HG03175 (cell line): ENCODE data around the gene FCHSD2.
"Not testable (repeated sequence)": the region's sequence is repeated elsewhere in the genome, so short reads cannot be mapped to it uniquely, and the experiment has no call there.

ENCODE experiments used
- ATAC-seq: cut with Tn5 transposase; IDR thresholded peaks from one replicate; pipeline ENCODE4 v1.9.1; 2021; ENCODE audit warnings: mild to moderate bottlenecking, moderate library complexity; ENCODE audit not compliant: unreplicated experiment

FCHSD2 gene

GRCh38 chr11:73126804-73127480 is 15.2 kb downstream of the FCHSD2 start:
- no peak for ATAC-seq

GRCh38 chr11:73124800-73125199 is 17.3 kb downstream of the FCHSD2 start:
- ATAC-seq: no peak

- ATAC-seq: not testable (repeated sequence)
Observed at GRCh38 chr11:73123892-73124291, 18.2 kb downstream of the FCHSD2 start.

DNA sequence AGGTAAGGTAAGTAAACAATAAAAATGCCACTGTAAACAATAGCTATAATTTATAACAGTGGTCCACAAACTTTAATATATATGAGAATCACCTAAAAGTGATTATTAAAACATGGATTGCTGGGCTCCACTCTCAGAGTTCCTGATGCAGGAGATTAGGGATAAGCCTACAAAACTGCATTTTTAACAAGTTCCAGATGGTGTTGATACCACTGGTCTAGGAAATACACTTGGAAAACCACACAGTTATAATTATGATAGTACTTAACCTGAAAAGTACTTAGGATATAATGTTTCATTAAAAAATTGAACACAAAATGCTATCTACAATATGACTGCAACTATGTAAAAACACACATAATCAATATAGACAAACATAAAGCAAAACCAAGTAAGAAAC is 20.4 kb downstream of the FCHSD2 start:
- ATAC-seq: no peak

DNA sequence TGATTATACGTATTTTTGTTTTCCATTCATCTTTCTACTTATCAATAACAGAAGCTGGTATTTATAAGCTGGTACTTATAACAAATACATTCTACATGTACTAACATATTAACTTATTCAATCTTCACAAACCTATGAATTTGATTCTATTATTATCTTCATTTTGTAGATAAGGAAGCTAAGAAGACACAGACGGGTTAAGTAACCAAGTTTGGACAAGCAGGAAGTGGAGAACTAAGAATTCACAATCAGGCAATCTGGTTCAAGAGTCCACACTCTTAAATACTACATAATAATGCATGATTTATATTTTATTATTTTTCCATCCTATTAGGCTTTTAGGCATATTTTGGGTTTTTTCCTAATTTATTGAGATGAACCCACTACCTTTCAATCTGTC is 25.0 kb downstream of the FCHSD2 start:
- ATAC-seq: no peak

DNA sequence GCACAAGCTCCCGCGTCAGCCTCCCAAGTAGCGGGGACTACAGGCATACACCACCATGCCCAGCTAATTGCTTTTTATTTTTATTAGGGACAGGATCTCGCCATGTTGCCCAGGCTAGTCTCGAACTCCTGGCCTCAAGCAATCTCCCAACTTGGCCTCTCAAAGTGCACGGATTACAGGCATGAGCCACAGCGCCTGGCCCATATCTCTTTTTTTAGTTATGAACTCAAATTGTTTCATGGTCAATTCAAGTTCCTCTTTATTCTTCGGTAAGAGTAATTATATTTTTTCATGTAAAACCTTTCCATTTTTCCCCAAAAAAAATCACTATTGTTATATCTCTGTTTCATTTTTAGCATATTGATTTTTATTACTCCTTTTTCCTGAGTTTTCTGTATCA is 25.5 kb downstream of the FCHSD2 start:
- ATAC-seq: no peak

- no peak for ATAC-seq
Observed at GRCh38 chr11:73114835-73115220, 27.3 kb downstream of the FCHSD2 start.

DNA sequence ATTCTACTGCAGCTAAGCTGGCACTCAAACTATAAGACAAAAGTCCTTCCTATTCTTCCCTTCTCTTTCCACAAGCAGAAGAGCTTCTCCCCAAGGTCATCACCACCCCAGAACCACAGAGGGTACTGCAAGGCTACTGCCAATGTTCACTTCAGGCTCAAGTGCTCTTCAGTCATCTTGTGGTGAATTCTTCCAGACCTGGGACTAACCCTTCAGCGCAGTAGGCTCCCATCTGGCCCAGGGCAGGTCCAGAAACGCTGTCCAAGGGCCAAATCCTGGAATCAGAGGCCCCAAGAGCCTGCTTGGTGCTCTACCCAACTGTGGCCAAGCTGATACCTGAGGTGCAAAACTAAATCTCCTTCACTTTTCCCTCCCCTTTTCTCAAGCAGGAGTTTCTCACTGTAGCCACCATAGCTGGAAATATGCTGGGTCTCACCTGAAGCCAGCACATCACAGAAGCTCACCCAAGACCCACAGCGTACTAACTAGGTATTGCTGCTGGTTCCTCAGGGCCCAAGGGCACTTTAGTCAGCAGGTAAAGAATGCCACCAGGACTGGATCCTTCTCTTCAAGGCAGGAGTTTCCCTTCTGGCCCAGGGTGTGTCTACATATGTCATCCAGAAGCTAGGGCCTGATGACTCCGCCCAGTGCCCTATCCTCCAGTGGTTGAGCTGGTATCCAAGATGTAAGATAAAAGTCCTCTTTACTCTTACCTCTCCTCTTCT is 27.8 kb downstream of the FCHSD2 start:
- ATAC-seq: no peak

DNA sequence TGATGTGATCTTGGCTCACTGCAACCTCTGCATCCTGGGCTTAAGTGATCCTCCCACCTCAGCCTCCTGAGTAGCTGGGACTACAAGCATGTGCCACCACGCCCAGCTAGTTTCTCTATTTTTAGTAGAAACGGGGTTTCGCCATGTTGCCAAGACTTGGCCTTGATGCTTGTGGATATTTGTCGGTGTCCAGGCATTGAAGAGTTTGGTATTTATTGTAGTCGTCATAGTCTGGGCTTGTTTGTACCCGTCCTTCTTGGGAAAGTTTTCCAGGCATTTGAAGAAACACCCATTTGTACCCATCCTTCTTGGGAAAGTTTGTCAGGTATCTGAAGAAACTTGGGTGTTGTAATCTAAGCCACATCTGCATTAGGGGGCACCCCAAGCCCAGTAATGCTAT is 28.7 kb downstream of the FCHSD2 start:
- no peak for ATAC-seq

- ATAC-seq: no peak
Observed at GRCh38 chr11:73107597-73107996, 34.5 kb downstream of the FCHSD2 start.

GRCh38 chr11:73106347-73106746 is 35.8 kb downstream of the FCHSD2 start:
- no peak for ATAC-seq

DNA sequence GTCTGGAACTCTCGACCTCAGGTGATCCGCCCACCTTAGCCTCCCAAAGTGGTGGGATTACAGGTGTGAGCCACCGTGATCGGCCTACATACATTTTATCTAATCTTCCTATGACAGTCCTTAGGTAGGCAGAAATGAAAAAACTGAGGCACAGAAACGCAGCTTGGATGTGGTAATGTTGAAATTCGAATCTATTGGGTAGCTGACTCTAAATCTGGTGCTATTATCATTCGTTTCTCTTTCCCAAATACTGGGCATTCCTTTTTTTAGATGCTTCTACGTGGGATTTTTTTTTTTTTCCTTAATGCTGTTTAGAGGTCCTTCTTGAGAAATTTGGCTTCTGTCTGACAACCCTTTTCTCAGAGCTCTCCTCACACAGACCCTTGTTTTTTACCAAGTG is 41.5 kb downstream of the FCHSD2 start:
- ATAC-seq: no peak

GRCh38 chr11:73099512-73100266 is 42.4 kb downstream of the FCHSD2 start:
- ATAC-seq: no peak

DNA sequence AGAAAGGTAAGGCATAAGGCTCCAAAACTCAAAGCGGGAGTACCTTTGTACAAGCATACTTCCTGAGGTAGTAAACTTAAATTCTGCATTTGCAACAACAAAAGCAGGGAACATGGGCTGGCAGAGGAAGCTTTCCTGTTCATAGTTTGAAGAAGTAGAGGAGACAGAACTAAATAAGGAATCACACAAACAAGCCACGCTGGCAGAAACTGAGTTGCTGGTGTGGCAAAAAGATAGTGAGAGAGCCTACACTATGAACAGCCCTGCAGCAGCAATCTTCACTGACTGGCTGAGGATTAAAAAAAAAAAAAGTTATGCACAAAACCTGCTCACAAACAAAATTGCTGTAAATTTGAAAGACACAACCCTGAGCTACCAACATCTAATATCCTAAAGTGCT is 46.5 kb downstream of the FCHSD2 start:
- ATAC-seq: no peak

DNA sequence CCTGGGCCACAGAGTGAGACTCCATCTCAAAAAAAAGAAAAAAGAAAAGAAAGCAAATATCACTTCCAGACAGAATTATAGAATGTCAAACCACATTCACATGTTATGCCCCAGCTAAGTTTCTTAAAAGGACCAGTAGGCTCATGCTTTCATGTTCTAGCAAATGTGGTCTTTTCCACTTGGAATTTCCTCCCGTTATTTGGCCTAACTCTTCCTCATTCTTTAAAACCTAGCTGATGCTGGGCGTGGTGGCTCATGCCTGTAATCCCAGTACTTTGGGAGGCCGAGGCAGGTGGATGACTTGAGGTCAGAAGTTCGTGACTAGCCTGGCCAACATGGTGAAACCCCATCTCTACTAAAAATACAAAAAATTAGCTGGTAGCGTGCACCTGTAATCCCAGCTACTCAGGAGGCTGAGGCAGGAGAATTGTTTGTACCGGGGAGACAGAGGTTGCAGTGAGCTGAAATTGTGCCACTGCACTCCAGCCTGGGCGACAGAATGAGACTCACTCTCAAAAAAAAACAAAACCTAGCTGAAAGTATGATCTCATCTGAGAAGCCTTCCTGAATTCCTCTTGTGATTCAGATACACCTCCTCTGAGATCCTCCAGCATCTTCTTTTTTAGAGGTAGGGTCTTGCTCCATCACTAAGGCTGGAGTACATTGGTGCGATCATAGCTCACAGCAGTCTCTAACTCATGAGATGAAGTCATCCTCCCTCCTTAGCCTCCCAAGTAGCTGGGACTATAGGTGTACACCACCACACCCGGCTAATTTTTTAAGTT is 50.4 kb downstream of the FCHSD2 start:
- ATAC-seq: no peak

GRCh38 chr11:73087730-73088129 is 54.4 kb downstream of the FCHSD2 start:
- no peak for ATAC-seq

DNA sequence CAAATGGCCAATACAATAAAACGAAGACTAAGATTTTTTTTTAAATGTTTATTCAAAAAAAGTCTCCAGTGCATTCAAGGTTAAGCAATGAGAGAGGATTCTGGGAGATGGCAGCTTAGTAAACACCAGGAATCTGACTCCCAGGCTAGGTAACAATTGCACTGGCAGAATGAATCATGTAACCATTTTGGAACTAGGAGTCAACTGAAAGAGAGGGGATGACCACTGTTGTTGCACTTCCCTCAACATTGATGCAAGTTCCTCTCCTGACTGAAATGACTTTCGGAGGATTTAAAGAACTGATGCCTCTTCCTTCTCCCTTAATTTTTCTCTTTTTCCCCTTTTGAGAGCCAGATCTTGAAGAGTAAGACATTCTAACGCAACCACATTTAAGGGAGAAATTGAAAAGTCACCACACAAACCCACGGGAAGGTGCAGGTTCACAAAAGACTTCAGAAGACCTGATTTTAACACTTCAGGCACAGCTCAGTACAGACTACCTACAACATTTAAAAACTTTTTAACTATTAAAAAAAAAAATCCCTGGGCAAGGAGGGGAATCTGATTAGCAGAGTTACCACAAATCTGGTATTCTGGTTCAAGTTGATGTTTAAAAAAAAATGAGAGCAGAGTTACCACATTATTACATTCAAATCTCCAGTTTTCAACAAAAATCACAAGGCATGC is 56.8 kb downstream of the FCHSD2 start:
- ATAC-seq: no peak

- no peak for ATAC-seq
Observed at GRCh38 chr11:73078631-73079030, 63.5 kb downstream of the FCHSD2 start.

- no peak for ATAC-seq
Observed at GRCh38 chr11:73077454-73077853, 64.7 kb downstream of the FCHSD2 start.

- no peak for ATAC-seq
Observed at GRCh38 chr11:73074319-73074718, 67.8 kb downstream of the FCHSD2 start.
